Measurements from ENCODE around the gene NHSL2.
"Not testable (repeated sequence)": the region's sequence is repeated elsewhere in the genome, so short reads cannot be mapped to it uniquely, and the experiment has no call there.

The NHSL2 gene

DNA sequence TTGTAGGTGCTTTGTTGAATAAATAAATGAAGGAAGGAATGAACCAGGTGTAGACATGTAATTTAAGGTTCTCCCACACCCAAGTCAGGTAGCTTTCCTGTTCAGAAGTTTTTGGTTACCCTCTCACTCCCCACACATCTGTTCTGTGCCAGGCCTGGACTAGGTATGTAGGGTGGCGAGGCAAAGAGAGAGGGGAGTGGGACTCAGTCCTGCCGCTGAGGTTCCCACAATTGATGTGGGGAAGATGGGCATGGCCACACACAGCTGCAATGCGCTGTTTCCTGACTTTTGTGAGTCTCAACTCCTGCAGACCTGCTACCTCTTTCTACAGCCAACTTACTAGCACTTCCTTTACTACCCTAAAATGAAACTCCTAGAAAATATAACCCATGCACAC, 132.2 kb downstream of the NHSL2 start:
- DNase-seq (ENCODE audit: low spot score), result no peak

DNA sequence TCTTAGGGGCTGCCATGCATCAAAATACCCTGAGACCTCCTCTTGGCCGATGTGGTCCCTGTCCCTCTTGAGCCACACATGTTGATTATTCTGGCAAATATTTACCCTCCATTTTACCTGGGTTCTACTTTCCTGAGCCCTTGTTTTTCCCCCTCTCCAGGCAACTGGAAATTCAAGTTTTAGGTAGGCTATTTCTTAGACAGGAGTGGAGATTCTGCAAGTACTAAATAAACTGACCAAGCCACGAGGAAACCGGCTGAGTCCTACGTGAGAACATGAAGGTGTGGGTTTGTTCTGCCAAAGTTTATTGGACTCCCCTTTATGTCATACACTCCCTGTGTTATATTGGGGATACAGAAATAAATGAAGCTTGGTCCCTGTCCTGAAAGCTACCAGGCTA, 133.0 kb downstream of the NHSL2 start:
- no peak for DNase-seq (ENCODE audit: low spot score)

DNA sequence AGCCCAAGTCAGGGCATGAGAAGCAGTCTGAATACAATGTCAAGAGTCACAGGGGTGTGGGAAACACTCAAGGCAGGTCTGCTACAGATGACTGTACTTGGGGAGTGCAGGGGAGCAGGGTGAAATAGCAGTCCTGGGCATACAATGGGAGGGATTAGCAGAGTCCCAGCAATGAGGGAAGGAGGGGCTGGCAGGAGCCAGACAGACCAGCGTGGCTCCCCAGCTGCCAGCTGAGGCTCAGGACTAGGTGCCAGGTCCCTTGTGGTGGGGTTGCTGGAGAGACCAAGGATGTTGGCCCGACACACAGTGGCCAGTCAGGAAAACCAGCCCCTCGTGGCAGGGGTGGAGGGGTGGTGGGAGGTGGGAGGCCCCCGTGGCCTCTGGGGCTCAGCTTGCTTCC, 134.5 kb downstream of the NHSL2 start:
- DNase-seq (ENCODE audit: low spot score), result no peak

DNA sequence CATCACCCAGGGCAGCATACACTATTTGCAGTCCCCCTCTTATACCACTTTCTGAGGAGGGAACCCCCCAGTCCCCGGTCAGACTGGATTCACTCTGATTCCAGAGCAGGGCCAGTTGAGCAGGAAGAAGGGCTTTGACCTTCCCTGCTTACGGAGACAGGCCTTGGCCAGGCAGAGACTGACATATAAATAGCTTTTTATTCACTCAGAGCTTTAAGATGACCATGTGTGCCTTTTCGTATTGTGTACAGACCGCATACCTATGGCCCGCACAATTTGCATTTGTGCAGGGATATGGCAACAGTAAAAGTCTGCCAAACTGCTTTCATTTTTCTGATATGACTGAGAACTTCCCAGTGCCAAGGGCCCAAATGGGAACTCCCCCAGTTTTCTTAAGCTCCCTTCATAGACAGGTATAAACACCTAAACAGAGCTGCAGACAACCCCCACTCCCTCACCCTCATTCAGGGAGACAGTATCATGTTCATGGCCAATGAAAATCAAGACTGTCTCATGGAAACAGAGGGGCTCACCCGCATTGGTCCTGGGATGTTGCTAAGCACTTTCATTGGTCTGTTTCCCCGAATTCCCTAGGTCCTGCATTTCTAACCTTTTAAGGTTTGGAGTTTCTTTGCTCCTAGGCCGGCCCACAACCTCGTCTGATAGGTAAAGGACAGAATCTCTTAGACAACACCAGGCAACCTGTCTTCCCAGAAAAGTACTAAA, 135.1 kb downstream of the NHSL2 start:
- no peak for DNase-seq (ENCODE audit: low spot score)

DNA sequence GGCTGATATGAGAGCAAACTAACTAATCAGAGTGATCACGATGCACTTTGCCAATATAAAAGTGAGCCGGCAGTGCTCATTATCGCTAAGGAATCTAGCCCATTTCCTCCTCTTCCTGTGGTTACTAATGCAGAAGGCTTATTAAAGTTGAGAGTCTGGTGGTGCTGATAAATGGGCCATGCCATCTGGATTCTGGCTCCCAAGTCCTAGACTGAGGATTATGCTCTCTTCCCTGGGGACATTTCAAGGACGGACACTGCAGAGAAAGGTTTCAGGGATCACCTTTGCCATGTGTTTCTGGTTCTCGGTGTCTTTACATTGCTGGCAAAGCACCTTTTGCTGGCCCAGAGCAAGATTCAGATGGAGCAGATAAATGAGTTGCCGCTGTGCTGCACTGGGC, 135.8 kb downstream of the NHSL2 start:
- no peak for DNase-seq (ENCODE audit: low spot score)

DNA sequence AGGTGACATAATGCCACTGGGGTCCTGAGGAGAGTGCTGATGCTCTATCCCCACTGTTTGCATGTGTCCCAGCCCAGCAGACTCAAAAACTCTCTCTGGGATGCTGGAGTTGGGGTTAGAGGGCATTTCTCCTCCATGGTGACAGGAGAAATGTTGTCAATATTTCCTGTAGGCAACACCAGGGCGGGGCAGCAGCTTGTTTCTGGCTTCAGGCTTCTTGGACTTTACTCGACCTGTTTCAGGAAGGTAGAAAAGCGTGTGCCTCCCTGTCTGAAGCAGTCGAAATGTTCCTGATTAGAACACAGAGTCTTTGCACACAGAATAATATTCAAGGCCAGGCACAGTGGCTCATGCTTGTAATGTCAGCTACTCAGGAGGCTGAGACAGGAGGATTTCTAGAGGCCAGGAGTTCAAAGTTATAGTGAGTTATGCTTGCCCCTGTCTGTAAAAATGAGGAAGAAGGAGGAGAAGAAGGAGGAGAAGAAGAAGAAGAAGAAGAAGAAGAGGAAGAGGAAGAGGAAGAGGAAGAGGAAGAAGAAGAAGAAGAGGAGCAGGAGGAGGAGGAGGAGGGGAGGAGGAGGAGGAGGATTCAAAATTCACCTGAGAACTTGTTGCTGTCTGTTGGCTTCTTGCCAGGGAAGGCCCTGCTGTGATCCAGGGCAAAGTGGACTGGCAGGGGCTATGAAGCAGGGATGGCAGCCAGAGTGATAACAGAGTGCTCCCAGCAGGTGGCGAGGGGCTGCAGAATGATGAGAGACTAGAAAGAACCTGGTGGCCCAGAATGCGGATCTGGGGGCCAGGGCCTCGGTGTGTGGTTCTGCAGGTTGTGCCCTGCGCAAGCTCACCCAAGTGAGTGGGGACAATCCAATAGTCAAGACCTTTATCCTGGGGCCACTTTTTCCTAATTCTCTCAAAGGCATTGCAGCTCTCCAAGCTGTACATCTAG, 138.1 kb downstream of the NHSL2 start:
- DNase-seq (ENCODE audit: low spot score), result no peak

DNA sequence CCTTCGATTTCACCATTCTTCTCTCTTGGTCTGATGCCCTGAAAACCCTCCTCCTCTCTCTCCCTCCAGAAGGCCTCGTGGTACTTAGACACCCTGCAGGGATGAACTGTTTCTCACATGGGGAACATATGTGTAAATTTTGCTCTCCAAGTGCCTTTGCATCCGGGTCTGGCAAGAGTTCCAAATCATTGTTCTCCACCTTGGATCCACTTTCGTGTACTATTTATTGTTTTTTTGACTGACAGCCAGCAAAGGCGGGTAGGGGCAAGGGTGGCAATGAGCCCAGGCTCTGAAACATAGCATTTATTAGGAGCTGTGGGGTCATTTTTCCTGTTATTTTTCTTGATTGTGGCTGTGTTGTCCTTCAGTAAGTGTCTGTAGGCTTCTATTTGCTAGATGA, 139.4 kb downstream of the NHSL2 start:
- no peak for DNase-seq (ENCODE audit: low spot score)

DNA sequence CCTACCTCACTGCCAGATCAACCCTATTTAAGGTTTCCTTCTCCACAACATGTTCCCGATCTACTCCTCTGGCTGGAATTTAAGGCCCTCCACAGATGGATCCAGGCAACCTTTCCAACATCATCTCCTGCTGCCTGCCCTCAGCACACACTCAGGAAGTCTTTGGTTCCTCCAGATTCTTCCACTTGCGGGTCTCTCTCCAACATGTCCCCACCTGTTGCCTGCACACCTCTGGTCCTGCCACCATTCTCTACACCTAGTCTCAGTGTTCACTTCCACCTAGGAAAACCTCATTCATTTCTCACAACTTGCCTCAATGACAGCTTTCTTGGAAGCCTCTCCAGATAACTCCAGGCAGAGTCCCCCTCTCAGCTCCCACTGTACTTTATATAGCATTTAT, 140.9 kb downstream of the NHSL2 start:
- DNase-seq (ENCODE audit: low spot score), result no peak

DNA sequence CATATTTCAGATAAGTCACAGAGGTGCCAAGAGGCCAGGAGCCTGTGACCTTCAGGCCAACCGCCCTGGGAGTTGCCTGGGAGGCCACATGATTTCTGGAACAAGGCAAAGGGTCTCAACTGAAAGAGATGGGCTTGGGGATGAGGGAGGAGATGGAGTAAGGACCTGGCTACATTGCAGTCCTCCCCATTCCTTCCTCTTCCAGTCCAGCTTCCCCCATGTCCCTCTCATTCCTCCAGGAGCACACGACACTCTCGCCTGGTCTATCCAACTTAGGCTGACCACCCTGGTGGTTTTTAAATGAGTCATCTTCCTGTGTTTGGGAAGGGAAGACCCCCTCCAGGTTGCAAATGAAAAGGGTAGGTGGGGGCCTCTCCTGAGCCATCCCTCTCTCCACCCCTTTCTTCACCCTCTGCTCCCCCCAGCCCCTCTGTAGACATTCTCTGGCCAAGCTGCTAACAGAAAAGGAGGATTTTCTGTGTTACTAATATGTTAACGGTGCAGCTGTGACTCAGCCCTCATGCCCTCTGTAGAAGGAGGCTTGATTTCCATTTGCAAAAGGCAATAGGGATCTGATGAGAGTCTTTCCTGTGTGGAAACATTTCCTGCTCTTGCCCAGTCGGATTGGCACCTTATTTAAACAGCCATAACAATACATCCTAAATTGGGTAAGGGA, 141.9 kb downstream of the NHSL2 start:
- no peak for DNase-seq (ENCODE audit: low spot score)

DNA sequence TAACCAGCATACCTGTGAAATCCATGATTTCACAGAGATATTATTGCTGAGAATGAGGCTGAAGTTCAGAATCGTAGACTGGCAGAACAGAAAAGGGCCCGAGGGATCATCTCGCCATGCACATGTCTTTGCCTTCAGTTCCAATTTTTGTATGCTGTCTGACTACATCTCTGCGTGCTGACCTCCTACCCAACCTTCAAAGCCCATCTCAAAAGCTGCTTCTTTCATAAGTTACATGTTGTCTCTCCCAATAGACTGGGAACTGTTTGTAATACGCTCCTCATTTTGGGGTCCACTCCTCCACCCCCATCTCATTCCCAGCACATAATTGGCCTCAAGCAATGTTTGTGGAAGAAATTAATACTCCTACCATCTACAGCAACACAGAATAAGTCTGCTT, 142.9 kb downstream of the NHSL2 start:
- no peak for DNase-seq (ENCODE audit: low spot score)

DNA sequence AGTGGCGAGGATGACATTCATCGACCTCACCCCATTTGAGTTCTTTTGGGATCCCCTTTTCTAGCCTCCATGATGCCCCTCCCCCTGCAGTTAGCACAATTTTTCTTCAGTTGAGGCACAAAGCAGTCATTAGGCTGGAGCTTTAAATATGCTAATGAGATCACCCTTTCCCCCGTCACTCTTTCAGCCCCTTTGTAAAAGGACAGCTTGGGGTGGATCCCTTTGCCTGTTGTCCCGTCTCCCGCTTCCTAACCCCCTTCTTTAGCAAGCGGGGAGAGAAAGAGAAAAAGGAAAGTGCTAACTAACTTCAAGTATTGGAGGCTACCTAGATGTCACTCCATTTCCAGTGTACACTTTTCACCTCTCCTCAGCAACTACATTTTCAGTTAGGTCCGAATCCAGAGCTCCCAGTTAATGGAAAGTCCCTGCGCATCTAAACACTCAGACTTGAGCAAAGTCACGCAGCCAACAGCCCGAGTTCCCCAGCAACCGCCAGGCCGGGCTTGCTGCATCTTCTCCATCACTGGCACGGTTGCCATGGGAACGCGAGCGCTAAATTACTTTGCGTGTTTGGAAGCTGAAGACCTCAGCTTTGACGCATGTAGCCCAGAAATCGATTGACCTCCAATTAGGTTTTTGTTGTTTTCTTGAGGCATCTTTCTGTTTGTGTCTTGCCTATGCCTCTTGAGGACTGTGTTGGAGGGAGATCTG, 144.3 kb downstream of the NHSL2 start:
- DNase-seq (ENCODE audit: low spot score), result no peak

DNA sequence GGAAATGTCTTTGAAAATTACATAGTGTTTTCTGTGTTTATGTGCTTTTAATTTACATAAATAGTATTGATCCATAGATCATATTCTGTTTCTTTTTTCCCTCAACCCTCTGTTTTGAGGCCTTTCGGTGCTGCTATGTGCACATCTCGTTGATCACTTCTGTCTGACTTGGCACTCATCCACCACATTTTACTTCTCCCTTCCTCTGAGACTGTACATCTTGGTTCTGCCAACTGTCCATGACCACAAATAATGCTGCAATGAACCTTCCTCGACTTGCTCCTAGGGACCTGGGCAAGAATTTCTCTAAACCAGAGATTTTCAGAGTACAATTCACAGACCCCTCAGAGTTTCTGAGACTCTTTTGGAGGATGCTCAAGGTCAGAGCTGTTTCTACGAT, 146.7 kb downstream of the NHSL2 start:
- no peak for DNase-seq (ENCODE audit: low spot score)

DNA sequence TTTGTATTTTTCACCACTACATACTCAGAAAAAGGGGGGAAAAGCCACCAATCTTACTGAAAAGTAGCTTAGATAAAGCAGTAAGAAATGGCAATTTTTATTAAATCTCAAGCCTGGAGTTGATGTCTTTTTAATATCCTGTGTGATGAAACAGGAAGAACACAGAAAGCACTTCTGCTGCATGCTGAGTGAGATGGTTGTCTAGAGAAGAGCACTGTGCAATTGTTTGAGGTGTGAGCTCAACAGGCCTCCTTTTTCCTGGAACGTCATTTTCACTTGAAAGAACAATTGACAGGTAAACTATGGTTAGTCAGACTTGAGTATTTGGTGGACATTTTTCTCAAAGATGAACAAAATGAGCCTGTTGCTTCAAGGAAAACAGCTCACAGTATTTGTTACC, 147.2 kb downstream of the NHSL2 start:
- DNase-seq (ENCODE audit: low spot score), result no peak

DNA sequence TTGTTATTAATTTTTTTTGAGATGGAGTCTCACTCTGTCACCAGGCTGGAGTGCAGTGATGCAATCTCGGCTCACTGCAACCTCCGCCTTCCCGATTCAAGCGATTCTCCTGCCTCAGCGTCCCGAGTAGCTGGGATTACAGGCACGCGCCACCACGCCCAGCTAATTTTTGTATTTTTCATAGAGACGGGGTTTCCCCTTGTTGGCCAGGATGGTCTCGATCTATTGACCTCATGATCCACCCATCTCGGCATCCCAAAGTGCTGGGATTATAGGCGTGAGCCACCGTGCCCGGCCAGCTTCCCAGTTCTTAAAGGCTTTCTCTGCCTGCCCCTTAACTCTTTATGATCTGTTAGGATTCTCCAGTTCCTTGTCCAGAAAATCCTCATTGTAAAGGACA, 147.7 kb downstream of the NHSL2 start:
- DNase-seq (ENCODE audit: low spot score), result not testable (repeated sequence)

DNA sequence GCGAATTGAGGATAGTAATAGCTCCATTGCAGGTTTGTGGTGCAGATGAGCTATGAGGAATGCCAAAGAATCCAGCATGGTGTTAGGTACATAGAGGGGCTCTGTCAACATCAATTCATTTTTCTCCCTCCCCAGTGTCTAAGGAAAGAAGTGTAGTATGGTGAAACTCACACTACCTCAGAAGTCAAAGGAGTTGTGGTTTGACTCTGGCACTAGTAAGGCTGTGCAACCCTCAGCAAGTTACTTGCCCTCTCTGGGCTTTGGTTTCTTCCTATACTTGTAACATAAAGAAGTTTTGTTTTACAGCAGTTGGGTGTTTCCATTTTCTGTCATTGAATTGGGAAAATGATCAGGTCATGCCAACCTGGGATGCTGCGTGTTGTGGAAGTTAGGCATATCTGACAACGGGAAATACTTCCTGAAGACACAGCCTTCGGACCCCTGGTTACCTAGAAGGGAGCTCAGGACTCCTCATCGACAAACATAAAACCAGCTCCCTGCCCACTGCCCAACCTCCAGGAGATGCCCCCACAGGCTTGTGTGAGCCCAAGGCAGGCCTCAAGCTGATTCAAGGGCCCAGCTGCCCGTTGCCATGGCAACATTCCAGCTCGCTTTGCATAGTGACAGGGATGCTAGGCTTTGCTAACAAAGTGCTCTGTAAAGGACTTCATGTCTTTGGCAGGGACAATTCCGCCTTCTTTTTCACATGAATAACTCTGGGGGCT, 149.7 kb downstream of the NHSL2 start:
- DNase-seq (ENCODE audit: low spot score), result no peak

DNA sequence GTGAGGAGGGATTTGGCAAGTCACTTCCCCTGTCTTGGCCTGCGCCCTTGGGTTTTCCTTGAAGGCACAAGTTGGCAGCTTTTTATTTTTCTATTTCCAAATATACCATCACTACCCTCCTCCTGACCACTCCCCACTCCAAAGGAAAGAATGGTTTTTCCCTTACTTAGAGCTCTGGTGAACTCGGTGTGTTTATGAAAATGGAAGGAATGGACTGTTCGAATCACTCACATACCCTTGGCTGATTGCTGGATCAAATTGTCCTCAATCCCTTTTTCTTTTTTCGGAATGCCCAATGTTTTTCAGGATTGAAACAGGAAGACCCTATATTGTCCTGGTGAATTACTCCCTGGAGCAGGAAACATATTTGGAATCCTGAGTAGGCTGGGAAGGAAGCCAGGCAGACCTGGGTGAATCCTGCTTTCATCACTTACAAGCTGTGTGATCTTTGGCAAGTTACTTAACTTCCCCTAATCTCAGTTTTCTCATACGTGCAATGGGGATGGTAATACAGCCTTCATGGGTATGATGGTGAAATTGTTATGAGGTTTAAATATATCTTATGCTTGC, 150.4 kb downstream of the NHSL2 start:
- no peak for DNase-seq (ENCODE audit: low spot score)

DNA sequence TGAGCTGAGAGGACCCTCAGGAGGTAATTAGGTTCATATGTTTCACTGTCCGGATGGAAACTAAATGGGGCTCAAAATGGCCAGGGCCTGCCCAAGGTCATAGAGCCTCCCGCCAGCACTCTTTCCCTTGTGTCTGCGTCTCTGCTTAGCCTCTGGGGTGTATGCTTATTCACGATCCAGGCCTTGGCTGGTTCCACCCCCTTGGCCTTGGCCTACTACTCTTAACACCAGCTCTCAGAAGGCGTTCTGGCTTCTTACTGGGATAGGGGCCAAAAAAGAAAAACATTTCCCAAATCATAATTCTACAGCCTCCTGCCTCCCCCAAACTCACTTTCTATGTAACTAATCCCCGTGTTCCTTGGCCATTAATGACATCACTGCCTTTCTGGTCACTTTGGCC, 152.3 kb downstream of the NHSL2 start:
- DNase-seq (ENCODE audit: low spot score), result no peak

DNA sequence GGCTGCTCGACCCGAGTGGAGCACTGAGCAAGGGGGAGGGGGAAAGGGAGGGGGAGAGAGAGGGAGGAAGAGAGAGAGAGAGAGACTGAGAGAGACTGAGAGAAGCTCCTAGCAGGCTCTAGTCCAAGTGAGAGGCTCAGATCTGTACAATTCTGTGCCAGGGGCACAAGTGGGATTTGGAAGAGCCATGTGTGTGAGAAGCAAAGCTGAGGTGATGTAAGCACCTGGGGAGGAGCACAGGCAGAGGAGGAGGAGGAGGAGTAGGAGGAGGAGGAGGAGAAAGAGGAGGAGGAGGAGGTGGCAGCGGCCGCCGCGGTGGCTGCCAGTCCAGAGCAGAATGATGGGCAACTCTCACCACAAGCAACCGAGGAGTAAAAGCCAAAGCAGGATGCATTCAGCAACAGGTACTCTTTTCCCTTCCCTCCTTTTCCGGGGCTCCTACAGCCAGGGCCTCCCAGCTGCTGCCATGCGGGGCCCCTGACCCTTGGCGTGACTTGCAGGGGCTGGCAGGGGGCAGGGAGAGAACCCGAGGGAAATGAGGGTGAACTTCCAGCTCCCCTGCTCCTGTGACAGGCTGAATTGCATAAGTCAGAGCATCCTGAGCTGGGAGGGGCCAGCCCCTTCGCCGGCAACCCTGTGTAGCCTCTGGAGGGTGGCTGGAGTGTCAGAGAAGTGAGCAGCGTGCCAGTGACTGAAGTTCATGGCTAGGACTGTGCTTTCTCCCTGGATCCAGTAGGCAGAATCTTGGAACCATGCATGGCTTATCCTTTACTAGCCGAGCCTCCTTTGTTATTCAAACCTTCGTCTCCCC, 158.9 kb downstream of the NHSL2 start:
- no peak for DNase-seq (ENCODE audit: low spot score)

DNA sequence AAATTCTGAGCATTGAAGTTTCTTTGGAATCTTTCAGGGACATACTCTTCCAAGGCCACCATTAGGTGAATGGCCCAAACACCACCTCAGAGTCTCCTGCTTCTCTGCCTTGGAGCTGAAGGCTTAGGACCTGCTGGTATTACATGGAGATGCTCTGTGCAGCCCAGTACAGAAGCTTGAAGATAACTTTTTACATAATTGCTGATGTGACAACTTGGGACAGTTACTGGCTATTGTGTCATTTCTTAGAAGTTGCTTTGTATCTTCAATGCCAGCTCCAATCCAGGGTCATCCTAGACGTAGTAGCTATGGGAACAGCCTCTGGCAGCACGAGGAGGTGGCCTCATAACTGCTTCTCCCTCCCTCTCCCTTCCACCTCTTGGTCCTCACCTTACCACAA, 160.6 kb downstream of the NHSL2 start:
- no peak for DNase-seq (ENCODE audit: low spot score)

DNA sequence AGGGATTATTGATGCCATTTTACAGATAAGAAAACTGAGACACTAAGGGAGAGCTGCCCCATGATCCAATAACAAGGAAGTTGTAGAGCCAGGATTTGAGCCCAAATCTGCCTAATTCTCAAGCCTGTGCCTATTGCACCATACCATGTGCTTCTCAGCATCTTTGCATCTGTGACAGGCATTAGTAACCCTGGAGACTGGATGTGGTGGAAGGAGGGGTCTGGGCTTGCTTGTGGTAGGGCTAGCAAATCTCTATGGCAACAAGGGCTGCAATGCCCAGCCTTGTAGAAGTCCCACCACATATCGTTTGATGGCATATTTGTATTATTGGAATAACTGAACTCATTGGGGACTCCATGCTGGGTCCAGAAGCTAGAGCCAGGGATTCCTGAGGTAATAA, 163.0 kb downstream of the NHSL2 start:
- no peak for DNase-seq (ENCODE audit: low spot score)
